Thymus (tissue), 11 donors: ENCODE data around the gene PTH1R. TPM values are rescaled to one million over a fixed set of nuclear protein-coding genes. Genes with fewer than 3 reads are reported as not detected.

Source experiments
- DNase-seq, 9 donors: peaks; one replicate each; pipeline ENCODE4 v3.0.0-alpha.2; 2013; ENCODE audit warnings: low spot score in 9 of 9, low read depth in 6 of 9, missing footprints in 1 of 9
- H3K27ac ChIP-seq, 2 donors: one replicate each; pipeline ENCODE4 v1.5.1; 2013; ENCODE audit warnings: control low read depth in 1 of 2, low read depth in 1 of 2, low read length in 1 of 2, mild to moderate bottlenecking in 1 of 2, moderate library complexity in 1 of 2
- H3K27me3 ChIP-seq, 2 donors: one replicate each; pipeline ENCODE4 v1.5.1; 2013; ENCODE audit warnings: low read length in 1 of 2; ENCODE audit not compliant: control insufficient read depth in 2 of 2, insufficient read depth in 1 of 2
- H3K36me3 ChIP-seq, 2 donors: one replicate each; pipeline ENCODE4 v1.5.1; 2013; ENCODE audit warnings: low read length in 1 of 2, mild to moderate bottlenecking in 1 of 2, moderate library complexity in 1 of 2; ENCODE audit not compliant: control insufficient read depth in 2 of 2, insufficient read depth in 2 of 2
- H3K4me1 ChIP-seq, 2 donors: one replicate each; pipeline ENCODE4 v1.5.1; 2013; ENCODE audit warnings: low read length in 2 of 2; ENCODE audit not compliant: control insufficient read depth in 2 of 2, insufficient read depth in 2 of 2
- H3K4me3 ChIP-seq, 2 donors: one replicate each; pipeline ENCODE4 v1.5.1; 2013; ENCODE audit warnings: low read length in 2 of 2, control low read depth in 1 of 2, mild to moderate bottlenecking in 1 of 2
- H3K9me3 ChIP-seq, 2 donors: one replicate each; pipeline ENCODE4 v1.5.1; 2013; ENCODE audit warnings: low read length in 1 of 2, mild to moderate bottlenecking in 1 of 2; ENCODE audit not compliant: control insufficient read depth in 2 of 2, insufficient read depth in 1 of 2
- WGBS: extraction: QIAGEN DNeasy Blood & Tissue Kit; methylation state at CpG from one replicate; pipeline ENCODE4 v1.1.7; 2013; 5-methylcytosine and 5-hydroxymethylcytosine counted together
- polyA plus RNA-seq: library from polyadenylated mRNA; stranded (reverse); fragments of 200-250 nt; gene quantifications from one replicate; pipeline ENCODE4 v1.2.3, GENCODE V29; 2013
- total RNA-seq: library from RNA; stranded (reverse); fragments of 120-200 nt; gene quantifications from one replicate; pipeline ENCODE4 v1.2.4, GENCODE V29; 2013
- donor health status: healthy.

The PTH1R gene
- total and polyA plus RNA-seq, 2 donors: 0.80 to 6.9 TPM

GRCh38 chr3:46853441-46854415 lies 23.8 kb upstream of the PTH1R start:
- Histone ChIP-seq H3K4me3 (no peak overlapping the region), H3K27me3 (peaks cover 0 to 27% of the 10 kb centered on the region in 2 donors), H3K4me1 (no peaks in the 10 kb centered on the region), H3K27ac (no peak overlapping the region), H3K9me3 (peaks cover 0 to 2% of the 10 kb centered on the region in 2 donors), H3K36me3 (no peaks in the 10 kb centered on the region)
- no peak for DNase-seq
- 96% methylated on average over 15 of the region's 15 CpGs for WGBS

- Histone ChIP-seq H3K27me3 (peaks cover 0 to 34% of the 10 kb centered on the region in 2 donors), H3K4me1 (no peaks in the 10 kb centered on the region), H3K36me3 (no peaks in the 10 kb centered on the region), H3K9me3 (peaks cover 0 to 2% of the 10 kb centered on the region in 2 donors), H3K4me3 (no peak overlapping the region), H3K27ac (no peak overlapping the region)
- DNase-seq: no peak
- WGBS: 94% methylated on average over 5 of the region's 5 CpGs
These were observed 22.9 kb upstream of the PTH1R start for GRCh38 chr3:46854555-46854991.

GRCh38 chr3:46856576-46857471 lies 20.7 kb upstream of the PTH1R start:
- no peak for DNase-seq

GRCh38 chr3:46857485-46858341 lies 19.8 kb upstream of the PTH1R start:
- Histone ChIP-seq H3K9me3 (no peaks in the 10 kb centered on the region), H3K36me3 (no peaks in the 10 kb centered on the region), H3K4me3 (no peak overlapping the region), H3K4me1 (no peaks in the 10 kb centered on the region), H3K27me3 (peaks cover 0 to 34% of the 10 kb centered on the region in 2 donors), H3K27ac (no peak overlapping the region)
- DNase-seq: no peak
- 84% methylated on average over 10 of the region's 10 CpGs for WGBS

More at GRCh38 chr3:46856576-46857471, 20.7 kb upstream of the PTH1R start:
- peaks cover 0 to 2% of the 10 kb centered on the region in 2 donors for H3K9me3 ChIP-seq
- no peak overlapping the region for H3K27ac ChIP-seq
- no peaks in the 10 kb centered on the region for H3K36me3 ChIP-seq
- 94% methylated on average over 17 of the region's 17 CpGs for WGBS
- H3K4me1 ChIP-seq: no peaks in the 10 kb centered on the region
- peaks cover 0 to 34% of the 10 kb centered on the region in 2 donors for H3K27me3 ChIP-seq
- no peak overlapping the region for H3K4me3 ChIP-seq

- Histone ChIP-seq H3K9me3 (no peaks in the 10 kb centered on the region), H3K4me3 (no peak overlapping the region), H3K27me3 (peaks cover 0 to 32% of the 10 kb centered on the region in 2 donors), H3K36me3 (no peaks in the 10 kb centered on the region), H3K27ac (no peak overlapping the region), H3K4me1 (no peaks in the 10 kb centered on the region)
- DNase-seq: no peak
- WGBS: 96% methylated on average over 6 of the region's 6 CpGs
These were observed 19.1 kb upstream of the PTH1R start for GRCh38 chr3:46858456-46858855.

- 94% methylated on average over 11 of the region's 11 CpGs for WGBS
- peaks cover 0 to 30% of the 10 kb centered on the region in 2 donors for H3K27me3 ChIP-seq
- H3K9me3 ChIP-seq: no peaks in the 10 kb centered on the region
- no peak overlapping the region for H3K4me3 ChIP-seq
- H3K27ac ChIP-seq: no peak overlapping the region
- no peak for DNase-seq
- no peaks in the 10 kb centered on the region for H3K4me1 ChIP-seq
- H3K36me3 ChIP-seq: no peaks in the 10 kb centered on the region
These were observed 18.4 kb upstream of the PTH1R start for GRCh38 chr3:46859001-46859710.

GRCh38 chr3:46860017-46860809 lies 17.3 kb upstream of the PTH1R start:
- Histone ChIP-seq H3K4me3 (no peak overlapping the region), H3K4me1 (no peaks in the 10 kb centered on the region), H3K9me3 (no peaks in the 10 kb centered on the region), H3K36me3 (no peaks in the 10 kb centered on the region), H3K27ac (no peak overlapping the region), H3K27me3 (peaks cover 0 to 27% of the 10 kb centered on the region in 2 donors)
- DNase-seq: no peak
- 90% methylated on average over 19 of the region's 19 CpGs for WGBS
